ENCODE measurements around the gene PSG1.
"Not testable (repeated sequence)": the region's sequence is repeated elsewhere in the genome, so short reads cannot be mapped to it uniquely, and the experiment has no call there.

GRCh38 chr19:42898656-42899055 is 19.1 kb upstream of the PSG1 start:
- not testable (repeated sequence) for TF ChIP-seq POLR2AphosphoS5 (IDR thresholded peaks at IDR 0.05; ENCODE audit: low read depth, low read length); TAF1 (IDR thresholded peaks at IDR 0.05; ENCODE audit: borderline replicate concordance, low read depth, low read length)

All from GM12892 (cell line).